Stimulated activated CD4-positive, alpha-beta T cell treated with anti-CD3 and anti-CD28 coated beads, Interleukin-2, amount 100 ng/mL, for 48 hours (primary cell): ENCODE measurements around the gene SCAF4.

Source experiments
- DNase-seq, 2 donors: peaks; one replicate each; pipeline ENCODE4 v3.0.0-alpha.2; 2020

SCAF4 gene

GRCh38 chr21:31711745-31712285 lies 20.1 kb downstream of the SCAF4 start:
- no peak for DNase-seq

- no peak for DNase-seq
Observed at GRCh38 chr21:31711326-31711725, 20.6 kb downstream of the SCAF4 start.

- DNase-seq, result no peak
Observed at GRCh38 chr21:31710586-31710985, 21.3 kb downstream of the SCAF4 start.

GRCh38 chr21:31708541-31708940 lies 23.4 kb downstream of the SCAF4 start:
- DNase-seq, result no peak

- no peak for DNase-seq
Observed at GRCh38 chr21:31707499-31707898, 24.4 kb downstream of the SCAF4 start.

- no peak for DNase-seq
Observed at GRCh38 chr21:31706562-31706961, 25.4 kb downstream of the SCAF4 start.

GRCh38 chr21:31700040-31700439 lies 31.9 kb downstream of the SCAF4 start:
- no peak for DNase-seq

- no peak for DNase-seq
Observed at GRCh38 chr21:31698461-31698860, 33.5 kb downstream of the SCAF4 start.

GRCh38 chr21:31696424-31696823 lies 35.5 kb downstream of the SCAF4 start:
- no peak for DNase-seq

- no peak for DNase-seq
Observed at GRCh38 chr21:31693222-31693621, 38.7 kb downstream of the SCAF4 start.

- no peak for DNase-seq
Observed at GRCh38 chr21:31688603-31689368, 43.1 kb downstream of the SCAF4 start.

GRCh38 chr21:31687108-31687507 lies 44.8 kb downstream of the SCAF4 start:
- no peak for DNase-seq

GRCh38 chr21:31686272-31686915 lies 45.5 kb downstream of the SCAF4 start:
- DNase-seq, result no peak

GRCh38 chr21:31684918-31685317 lies 47.0 kb downstream of the SCAF4 start:
- DNase-seq, result no peak

- no peak for DNase-seq
Observed at GRCh38 chr21:31683029-31683428, 48.9 kb downstream of the SCAF4 start.

GRCh38 chr21:31682620-31683019 lies 49.3 kb downstream of the SCAF4 start:
- DNase-seq, result no peak

- no peak for DNase-seq
Observed at GRCh38 chr21:31678478-31678877, 53.4 kb downstream of the SCAF4 start.

GRCh38 chr21:31677047-31677446 lies 54.9 kb downstream of the SCAF4 start:
- no peak for DNase-seq

GRCh38 chr21:31675960-31676359 lies 56.0 kb downstream of the SCAF4 start:
- no peak for DNase-seq

- no peak for DNase-seq
Observed at GRCh38 chr21:31675318-31675717, 56.6 kb downstream of the SCAF4 start.

- DNase-seq, result no peak
Observed at GRCh38 chr21:31673321-31673912, 58.5 kb downstream of the SCAF4 start.

- DNase-seq, result no peak
Observed at GRCh38 chr21:31671931-31672330, 60.0 kb downstream of the SCAF4 start.

GRCh38 chr21:31671146-31671716 lies 60.7 kb downstream of the SCAF4 start:
- no peak for DNase-seq

- DNase-seq, result no peak
Observed at GRCh38 chr21:31670070-31670469, 61.8 kb downstream of the SCAF4 start.
